Hematopoietic multipotent progenitor cell treated with erythropoietin and hydrocortisone succinate and interleukin-3 and kit ligand, for 15 days (in vitro differentiated cells): ENCODE results near the gene LHX5.

Experiments
- DNase-seq: peaks from one replicate; pipeline ENCODE4 v3.0.0-alpha.2; 2015; ENCODE audit warnings: low spot score

The LHX5 gene

DNA sequence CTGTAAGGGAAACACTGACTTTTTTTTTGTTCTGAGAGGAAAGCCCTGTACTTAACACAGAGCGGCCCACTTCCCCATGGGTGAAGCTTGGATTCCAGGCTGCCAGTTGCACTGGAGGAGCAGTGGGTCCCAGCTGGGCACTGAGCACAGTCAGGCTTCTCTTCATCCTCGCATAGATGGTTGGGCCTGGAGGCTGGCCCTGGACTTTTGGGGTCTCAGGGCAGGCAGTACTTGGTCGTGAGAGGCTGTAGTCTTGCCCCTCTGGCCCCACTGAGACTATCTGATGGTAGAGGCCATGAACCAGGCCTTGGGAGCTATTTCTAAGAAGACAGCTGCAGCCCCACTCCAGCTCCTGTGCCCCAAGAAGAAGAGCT lies 6.2 kb upstream of the LHX5 start:
- DNase-seq = no peak

DNA sequence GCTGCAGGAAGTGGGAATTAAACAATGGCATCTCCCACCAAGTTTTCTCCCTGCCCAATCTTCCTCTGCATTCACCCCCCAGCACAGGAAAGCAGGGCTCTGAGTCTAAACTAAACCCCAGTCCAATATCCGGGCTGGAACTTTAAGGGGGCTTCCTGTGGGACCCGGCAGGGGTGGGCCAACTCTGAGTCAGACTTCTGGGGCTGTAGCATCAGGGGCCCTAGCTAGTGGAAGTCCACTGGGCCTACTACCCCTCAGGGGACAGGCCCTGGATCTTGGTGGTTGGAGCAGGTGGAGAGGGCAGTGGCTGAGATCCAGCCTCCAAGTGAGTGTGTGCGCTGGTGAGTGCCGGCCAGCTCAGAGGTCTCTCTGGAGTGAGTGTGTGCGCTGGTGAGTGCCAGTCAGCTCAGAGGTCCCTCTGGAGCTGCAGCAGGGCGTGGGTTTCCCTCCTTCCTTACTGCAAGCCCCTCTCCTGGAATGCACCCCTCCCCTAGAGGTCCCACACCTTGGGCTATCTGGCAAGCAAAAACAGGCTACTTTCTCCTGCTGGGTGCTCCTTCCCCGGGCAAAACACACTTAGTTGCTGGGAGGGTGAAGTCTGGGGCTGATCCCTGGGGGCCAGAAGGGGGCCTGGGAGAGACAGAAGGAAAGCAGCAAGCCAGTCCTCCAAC lies 5.6 kb upstream of the LHX5 start:
- no peak for DNase-seq

DNA sequence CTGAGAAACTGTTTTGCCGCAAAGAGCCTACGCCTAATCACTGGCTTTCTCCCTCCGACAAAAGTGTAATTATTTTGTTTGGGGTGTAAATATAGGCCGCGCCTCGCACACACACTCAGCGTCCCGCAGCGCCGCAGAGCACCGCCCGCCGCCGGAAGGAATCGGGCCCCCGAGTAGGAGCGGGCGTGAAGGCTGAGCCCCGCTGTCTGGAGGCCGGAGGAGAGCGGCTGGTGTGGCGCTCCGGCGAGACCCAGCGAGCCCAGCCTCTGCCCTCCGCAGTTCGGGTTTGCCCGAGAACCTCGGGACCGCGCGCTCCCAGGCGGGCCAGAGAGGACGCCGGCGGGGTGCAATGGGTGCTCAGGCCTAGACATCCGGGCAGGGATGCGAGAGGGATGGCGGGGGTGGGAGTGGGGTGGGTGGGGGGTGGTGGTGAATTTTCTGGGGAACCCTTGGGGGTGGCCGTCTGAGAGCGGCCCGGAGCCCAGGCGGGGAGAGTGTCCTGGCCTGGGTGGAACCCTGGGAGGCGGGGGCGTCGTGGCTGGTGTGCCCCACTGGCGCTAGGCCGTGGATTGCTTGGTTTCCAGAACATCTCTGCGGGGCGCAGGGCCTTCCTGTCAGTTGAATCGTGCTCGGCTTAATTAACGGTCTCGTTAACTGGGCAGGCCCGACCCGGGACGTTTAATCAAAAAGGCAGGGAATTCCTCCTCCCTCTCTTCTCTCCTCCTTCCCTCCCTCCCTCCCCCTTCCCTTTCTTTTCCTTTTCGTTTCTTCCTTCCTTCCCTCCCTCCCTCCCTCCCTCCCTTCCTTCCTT lies 4.7 kb upstream of the LHX5 start:
- no peak for DNase-seq

DNA sequence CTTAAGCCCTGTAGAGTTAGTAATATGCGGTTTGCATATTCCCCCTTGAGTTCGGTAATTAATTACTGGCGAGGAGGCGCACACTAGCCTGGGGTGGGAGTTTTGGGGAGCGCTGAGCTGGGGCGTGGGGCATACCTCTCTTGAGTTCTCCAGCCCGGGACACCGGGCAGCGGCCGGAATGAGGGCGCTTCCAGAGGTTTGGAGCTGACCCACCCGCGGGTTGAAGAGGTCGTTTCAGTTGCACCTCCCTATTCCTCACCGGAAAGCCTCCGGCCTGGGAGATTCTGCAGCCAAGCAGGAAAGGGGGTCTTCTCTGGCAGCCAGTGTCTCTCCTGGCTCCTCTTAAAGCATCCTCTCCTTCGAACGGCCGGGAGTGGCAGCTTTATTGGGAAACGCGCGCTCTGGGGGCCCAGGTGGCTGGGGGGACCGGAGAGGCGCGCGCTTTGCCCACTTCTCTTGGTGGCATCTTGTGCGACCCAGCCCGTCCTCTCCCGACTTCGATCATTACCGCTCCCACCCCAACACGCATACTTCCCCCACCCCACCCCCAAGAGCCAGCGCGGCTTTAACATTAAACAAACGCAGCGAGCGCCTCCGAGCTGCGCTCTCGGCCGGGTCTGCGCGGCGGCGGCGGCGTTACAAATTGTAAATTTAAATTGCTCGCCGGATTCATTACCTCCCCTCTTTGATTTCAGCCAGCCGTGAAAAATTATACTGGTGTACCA lies 3.9 kb upstream of the LHX5 start:
- no peak for DNase-seq

DNA sequence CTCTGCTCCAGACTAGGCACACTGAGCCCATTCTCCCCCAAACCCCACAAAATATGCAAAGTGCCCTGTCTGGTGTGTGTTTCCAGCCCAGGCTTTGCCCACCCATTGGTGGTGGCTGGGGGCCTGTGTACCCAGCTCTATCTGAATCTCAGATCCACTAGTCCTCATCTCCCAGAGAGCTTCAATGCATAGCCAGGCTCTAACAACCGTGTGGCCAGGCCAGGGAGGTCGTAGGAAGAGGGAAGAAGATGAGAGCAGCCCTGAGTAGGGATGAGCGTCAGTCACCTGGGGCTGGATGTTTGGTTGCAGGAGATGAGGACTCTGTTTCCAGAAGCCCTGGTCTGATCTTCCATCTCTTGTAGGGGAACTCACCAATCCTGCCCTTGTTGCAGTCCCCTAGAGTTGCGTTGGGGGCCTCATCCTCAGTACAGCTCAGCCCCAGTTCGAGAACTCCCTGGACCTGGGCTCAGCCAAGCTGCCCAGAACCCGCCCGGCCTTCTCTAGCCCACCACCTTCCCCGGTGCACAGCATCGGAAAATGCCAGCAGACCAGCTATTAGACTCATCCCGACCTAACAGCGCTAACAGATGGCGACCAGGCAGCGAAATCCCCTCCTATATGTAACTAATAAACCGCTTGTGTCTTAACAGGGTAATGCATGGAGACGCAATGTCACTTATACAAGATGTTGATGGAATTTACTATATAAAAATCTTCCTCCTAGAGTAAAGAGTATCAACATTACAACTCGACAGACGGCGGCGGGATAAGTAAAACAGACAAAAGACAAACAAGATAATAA lies 3.2 kb upstream of the LHX5 start:
- DNase-seq = no peak

DNA sequence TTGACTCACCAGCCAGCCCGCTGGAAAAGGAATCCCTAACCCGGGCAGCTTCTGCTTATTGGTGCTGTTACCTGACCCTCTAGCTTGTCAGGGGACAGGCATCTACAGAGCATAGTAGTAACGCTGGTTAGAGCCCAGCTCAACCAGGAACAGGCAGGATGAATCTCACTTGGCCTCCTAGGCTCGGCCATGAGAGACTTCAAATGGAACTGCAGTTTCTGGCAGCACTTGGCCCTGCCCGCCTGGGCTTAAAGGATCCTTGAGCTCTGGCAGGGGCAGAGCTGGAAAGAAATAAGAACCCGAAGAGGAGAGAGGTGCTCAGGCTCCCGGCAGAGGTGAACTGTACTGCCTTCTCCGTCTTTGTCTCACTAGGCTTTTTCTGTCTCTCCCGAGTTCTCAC lies 2.3 kb upstream of the LHX5 start:
- DNase-seq = no peak

DNA sequence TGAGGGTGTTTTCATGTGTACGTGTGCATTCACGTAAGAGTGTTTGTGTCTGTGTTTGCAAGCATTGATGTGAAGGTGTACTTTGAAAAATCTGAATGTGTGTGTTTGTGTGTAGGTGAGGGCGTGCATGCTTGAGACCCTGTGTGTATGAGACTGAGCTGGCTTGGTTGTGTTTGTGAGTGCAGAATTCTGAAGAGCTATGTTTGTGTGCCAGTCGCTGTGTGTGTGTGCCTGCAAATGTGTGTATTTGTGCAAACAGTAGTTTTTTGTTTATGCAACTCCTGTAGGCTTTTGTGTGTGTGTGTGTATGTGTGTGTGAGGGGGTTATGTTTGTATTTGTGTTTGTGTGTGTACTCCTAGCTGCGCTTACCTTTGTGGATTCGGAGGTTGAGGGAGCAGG lies 1.7 kb upstream of the LHX5 start:
- DNase-seq = no peak

DNA sequence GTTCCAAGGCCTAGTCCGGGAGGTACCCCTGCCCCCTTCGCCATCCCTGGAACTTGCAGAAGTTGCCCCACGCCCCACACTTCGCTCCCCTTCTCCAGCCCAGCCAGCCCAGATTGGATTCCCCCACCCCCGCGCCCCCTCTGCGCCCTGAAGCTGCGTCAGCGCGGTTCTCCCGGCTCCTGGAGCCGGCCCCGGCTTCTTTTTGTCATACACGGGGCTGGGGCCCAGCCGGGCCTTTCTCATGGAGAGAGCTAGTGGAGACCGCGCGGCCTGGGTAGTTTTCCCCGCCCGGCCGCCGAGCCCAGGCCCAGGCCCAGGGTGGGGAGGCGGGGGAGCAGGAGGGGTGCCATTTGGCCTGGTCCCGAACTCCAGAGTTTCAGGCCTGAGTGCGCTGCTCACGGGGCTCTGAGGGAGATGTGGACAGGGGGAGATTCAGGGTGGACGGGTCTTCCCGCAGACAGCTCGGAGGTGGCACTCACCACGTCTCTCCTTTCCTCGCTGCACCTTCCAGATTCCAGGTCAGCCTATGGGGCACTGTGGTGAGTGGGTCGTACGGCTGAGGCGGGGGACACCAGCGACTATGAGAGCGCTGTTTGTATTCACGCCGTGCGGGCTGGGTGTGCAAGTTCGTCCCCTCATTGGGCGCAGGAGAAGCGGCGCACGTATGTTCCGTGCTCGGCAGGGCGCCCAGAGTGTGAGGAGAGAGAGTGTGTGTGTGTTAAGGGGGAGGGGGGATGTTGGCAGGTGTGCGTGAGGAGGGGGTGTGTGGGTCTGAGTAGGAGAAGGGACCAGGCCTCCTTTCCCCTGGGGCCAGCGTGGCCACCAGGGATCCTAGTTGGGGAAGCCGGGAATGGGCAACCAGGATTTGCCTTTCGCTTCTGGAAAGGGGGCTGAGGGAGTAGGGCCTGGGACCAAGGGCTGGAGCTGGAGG lies 785 bp upstream of the LHX5 start:
- no peak for DNase-seq

DNA sequence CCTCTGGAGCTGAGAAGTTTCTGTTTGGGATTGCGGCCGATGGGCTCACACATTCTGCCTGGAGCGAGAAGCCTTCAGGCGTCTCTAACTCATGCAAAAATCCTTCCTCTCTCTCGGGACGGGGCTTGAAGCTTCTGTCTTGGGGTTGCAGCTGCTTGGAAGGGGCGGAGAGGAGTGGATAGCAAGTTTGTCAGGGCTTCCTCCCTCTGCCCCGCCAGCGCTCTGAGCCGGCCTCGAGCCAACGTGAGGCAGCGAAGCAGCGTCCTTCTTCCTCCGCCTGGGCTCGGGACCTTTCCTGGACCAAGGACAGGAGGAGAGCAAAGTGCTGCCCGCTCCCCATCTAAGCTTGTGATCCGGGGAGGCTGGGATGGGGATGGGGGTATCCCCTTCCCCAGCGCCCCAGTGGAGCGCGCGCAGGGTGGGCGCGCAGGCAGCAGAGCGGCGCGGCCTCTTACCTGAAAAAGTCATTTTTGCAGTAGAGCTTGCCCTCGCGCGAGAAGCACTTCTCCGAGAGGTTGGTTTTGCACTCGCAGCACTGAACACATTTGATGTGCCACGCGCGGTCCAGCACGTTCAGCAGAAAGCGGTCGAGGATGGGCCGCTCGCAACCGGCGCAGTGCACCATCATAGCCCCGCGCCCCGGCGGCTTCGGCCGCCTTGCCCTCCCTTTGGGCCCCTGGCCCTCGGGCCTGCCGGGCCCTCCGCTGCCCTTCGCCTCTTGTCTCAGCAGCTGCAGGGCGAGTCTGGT lies 626 bp downstream of the LHX5 start:
- DNase-seq = no peak

DNA sequence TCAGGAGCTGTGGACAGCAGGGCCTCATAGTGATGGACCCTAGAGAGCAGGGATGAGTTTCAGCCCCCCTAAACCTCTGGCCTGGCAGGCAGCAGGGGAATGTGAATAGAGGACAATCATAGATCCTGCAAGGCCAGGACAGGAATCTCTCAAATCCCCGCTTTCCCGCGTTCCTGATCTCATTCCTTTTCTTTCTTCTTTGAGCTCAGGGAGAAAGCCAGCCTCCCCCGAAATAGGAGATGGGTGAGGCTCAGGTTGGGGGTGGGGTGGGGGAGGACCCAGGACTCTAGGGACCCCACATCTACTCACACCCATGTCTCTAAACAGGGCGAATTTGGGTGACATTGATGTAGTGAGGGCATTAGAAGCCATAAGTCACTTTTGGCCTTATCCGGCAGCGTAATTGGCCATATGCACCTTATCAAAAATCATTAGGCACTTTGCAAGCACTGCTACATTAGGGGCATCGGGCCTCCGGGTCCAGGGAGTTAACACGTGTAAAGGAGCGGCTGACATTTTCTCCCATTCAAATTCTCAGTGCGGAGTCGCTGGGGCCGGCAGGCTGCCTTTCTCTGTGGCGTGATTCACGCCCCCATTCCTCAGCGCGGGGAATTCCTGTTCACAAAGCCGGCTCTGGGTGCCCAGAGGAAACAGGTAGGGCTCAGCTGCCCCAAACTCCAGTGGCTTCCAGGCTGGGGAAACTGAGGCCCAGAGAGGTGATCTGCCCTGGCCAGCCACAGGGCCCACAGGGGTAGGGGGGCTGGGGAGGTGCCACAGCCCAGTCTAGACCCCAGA lies 1.5 kb downstream of the LHX5 start:
- no peak for DNase-seq

DNA sequence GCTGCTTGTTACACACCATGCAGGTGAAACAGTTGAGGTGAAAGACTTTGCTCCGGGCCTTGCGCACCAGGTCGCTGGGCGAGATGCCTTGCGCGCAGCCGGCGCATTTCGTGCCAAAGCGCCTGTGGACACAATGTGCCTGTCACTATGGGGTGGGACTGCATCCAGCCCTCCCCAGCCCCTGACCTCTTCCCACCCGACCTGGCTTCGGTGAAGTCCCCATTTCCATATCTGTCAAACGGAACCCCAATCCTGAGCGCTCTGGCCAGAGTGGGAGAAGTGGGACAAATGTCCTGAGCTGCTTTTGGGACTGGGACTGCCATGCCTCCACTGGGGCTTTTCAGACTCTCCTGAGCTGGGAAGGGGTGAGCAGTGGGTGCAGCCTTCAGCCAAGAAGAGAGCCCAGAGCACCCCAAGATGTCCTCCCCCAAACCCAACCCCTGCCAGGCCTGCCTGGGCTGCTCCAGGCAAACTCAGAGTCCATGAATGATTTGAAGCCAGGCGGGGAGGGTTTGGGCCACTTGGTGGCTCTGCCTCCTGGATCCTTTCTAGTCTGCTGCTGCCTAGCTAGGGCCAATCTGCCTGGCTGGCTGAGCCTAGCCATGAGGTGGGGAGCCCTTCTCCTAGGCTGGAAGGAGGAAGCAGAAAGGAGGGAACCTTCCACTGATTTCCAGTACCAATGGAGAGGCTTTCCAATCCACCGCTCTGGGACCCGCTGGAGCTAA lies 2.3 kb downstream of the LHX5 start:
- no peak for DNase-seq

DNA sequence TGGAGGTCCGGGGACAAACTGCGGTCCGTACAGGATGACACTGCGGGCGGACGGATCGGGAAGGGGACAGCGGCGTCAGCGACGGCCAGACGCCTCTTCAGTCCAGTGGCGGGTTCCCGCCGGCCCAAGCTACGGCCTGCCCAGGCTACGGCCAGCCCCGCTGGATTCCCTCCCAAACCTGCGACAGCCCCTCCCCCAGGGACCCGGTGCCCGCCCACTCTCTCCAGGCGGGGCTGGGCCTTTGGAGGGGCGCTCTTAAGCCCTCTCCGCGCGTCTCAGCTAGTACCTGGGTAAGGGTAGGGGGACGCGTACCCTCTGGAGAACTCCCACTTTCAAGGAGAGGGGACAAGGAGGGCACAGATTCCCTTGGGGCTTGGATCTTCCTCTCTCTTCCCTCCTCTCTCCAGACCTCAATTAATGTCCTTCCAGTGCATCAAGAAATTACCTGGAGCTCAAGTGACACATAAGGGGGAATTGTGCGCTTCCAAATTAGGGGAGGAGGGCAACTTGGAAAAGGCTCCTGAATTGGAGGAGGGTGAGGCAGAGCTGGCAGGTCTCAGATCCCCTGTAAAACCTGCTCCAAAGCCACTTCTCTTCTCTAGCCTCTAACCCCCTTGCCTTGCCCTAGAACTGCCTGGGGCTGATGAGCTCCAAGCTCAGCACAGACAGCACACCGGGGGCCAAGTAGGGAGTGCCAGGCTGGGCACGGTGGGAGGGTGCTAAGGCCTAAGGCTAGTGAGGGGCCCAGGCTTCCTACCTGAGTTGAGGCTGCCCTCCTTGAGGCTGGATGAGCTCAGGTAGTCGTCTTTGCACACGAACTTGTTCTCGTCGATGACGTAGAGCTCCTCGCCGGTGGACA lies 3.1 kb downstream of the LHX5 start:
- no peak for DNase-seq

DNA sequence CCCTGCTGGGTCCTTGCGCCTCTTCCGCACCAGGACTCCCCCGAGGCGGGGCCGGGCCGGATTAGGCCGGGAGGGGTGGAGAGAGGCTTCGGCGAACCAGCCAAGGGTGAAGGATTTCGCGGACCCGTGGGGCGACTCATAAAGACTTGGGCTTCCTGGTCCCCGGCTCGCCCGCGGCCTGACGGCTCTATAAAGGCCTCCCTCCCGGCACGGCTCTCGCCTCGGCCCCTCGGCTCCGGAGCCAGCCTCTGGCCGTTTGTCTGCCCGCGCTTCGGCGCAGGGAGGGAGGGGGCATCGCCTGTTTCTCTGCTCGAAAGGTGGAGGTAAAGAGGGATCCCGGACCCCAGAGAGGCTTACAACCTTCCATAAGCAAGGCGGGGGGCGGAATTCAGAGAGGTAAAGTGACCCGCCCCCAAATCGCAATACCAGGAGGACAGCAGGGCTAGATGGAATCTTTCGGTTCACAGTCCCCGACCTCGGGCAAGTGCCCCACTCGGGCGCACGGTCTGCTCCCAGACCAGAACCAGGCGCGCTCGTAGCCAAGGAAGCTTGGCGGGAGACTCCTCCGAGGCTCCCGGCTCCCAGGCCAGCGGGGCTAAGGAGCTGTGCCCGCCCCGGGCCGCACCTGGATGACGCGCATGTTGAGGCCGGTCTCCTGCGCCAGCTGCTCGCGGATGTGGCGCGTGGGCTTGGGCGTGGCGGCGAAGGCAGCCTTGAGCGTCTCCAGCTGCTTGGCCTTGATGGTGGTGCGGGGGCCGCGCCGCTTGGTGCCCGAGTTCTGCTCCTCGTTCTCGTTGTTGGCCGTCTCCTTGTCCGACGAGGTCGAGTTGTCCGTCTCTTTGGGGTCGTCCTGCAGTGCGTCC lies 3.9 kb downstream of the LHX5 start:
- no peak for DNase-seq

DNA sequence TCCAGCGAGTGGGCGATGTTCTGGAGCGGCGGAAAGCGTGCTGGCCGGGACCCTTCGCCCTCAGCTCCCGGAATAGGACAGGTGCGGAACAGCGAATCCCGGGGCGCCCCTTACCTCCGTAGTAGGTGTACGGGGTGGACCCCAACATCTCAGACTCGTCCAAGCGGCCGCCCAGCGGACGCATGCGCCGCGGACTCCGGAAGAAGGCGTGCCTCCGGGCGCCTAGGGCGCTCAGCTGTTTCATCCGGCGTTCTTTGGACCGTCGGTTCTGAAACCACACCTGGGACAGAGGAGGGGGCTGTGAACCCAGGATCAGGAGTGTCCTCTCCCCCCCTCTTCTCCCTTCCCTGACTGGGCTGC lies 4.5 kb downstream of the LHX5 start:
- DNase-seq = no peak

DNA sequence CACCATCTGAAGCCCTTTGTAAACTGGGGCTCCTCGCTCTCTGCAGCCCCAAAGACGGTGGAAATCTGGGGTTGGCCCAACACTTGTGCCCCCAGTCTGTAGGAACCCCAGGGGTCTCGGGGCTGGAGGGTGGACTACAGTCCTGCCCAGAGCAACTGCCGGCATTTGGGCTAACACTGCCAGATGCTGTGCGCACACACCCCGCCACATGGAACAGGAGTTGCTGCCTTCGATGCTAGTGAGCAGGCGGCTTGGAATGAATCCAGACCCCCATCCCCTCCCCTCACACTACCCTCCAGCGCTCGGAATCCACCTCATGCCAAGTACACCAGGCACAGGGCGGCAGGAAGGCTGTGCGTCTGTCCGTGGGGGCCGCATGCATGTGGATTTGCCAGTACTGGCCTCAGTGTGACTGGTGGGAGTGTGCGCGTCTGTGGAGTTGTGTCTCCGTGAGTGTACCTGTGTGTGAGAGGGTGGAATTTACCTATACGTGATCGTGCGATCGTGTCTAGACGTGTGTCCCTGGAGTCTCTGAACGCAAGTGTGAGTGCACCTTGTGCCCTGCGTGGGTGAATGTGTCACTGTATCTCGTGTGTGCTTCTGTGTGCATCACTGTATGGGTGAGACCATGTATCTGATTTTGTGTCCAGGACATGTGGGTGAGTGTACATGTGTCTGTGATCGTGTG lies 5.1 kb downstream of the LHX5 start:
- DNase-seq = no peak

DNA sequence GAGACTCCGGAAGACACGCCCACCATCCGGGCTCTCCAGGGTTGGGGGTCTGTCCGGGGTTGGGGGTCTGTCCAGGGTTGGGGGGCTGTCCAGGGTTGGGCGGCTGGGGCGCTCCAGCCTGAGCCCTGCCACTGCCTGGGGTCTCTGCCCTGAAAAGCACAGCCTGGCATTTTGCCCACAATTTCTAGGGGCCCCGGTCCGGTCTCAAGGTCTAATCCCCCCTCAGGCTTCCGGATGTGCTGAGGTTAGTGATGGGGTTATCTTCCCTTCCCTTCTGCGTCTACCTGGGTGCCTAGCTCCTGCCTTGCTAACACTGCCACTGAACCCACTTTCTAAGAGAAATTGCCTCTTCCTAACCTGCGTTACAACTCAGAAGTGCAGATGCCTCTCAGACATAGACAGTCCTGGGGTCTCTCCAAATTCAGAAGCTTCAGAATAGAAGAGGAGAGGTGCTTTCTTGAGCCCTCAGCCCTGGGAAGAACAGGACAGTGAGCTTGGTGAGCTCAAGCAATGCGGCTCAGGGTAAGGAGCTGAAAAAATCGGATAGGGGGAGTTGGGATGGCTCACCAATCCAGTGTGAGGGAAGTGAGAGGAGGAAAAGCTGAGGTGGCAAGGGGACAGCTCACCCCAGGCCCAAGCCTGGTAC lies 5.7 kb downstream of the LHX5 start:
- DNase-seq = no peak
